VCaP (cell line): Measurements from ENCODE around the gene LAMA3.

Experiments used
- H3K27ac ChIP-seq: fragments of 450-650 bp; 2 replicates; pipeline ENCODE4 v1.5.1; 2017
- CTCF ChIP-seq: fragments of 450-650 bp; conservative IDR thresholded peaks from 2 replicates; pipeline ENCODE4 v1.5.1; 2017; ENCODE audit warnings: mild to moderate bottlenecking, moderate library complexity

Gene LAMA3

DNA sequence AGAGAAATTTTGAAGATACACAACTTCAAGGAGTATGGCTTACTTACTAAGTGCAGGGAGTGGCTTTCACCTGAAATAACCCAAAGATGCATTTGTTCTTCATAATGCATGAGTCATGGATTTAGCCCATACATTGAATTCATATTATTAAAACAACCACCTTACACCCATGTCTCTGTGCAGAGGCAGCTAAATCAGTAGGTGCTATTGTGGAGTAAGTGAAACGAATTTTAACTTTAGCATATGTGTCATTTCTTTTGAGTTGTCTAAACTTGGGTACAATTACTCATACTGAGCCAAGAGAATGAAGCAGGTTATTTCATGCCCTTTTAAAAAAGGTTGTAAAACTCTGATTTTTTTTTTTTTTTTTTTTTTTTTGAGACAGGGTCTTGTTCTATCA, 15.5 kb upstream of the LAMA3 start:
- no peak overlapping the region for H3K27ac ChIP-seq
- TF ChIP-seq CTCF: no peak

DNA sequence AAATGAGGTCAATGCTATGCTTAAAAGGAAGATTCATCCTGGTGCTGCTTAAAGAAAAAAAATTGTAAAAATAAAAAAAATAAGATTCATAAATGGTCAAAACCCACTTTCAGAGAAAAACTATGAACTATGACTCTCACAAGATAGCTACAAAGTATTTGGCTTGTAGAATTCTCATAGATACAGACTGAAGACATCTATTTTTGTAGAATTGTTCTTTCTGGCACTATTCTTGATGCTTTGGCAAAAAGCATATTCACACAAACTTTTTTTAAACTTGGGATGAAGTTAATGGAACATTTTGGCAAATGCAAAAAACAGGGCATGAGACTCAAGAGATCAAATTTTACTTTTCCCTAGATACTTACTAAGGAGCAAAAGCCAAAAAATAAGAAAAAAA, 14.0 kb upstream of the LAMA3 start:
- no peak for TF ChIP-seq CTCF

GRCh38 chr18:23675896-23676295, 13.4 kb upstream of the LAMA3 start:
- TF ChIP-seq CTCF: no peak
- no peak overlapping the region for H3K27ac ChIP-seq

More for the DNA sequence above, 14.0 kb upstream of the LAMA3 start:
- H3K27ac ChIP-seq: no peak overlapping the region

- no peak overlapping the region for H3K27ac ChIP-seq
- no peak for TF ChIP-seq CTCF
These were observed 7.2 kb upstream of the LAMA3 start for GRCh38 chr18:23682045-23682444.

DNA sequence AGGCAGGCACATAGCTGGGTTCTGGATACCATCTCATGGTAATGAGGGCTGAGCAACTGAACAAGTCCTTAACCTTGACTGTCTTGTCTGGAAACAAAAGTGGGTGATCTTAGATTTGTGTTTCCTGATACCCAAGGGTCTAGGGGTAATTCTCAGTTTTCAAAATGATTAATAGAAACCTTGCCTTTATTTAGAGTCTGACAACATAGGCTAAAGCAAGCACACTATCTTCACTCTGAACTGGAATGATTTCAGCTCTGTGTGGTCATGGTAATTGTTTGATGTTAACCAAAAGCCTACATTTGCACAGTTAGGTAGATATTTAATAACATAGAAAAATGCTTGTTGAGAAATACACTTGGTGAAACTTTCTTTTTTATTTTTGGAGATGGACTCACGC, 6.8 kb upstream of the LAMA3 start:
- no peak overlapping the region; the same call in 1 of the 2 replicates for H3K27ac ChIP-seq
- no peak for TF ChIP-seq CTCF

DNA sequence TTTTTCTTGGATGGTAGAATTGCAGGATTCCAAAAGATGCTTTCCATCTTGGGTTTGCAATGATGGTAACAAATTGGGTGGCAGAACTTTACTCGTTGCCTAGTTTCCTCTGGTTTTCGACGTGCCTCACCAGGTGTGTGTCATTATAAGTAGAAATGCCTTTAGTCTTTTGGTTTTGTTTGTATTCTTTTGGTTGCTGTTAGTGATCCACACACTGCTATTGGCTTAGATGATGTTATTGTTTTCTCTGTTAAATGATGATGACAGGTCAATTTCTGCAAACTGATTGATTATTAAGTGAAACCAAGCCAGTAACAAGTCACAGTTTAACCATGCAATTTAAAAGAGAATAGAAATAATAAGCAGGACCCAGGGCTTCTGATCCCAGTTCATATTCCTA, 6.1 kb upstream of the LAMA3 start:
- H3K27ac ChIP-seq: peak overlapping the region; percentile 65; the same call in 1 of the 2 replicates
- no peak for TF ChIP-seq CTCF

DNA sequence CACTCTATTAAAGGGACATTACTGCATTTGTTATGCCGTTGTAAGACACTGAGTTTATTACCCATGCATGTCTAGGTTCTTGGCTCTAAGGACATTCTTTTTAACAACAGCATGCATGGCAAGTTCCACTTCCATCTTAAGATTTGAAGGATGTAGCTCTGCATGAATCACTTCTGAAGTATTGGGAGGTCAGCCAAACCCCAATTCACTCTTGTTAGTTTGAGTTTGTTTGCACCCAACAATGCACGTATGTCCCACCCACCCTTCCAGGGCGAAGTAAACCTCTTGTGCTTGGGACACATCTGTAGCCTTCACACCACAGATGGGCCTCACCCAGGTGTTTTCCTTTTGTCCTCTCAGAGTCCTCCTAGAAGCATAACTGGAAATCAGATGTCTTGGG, 5.6 kb upstream of the LAMA3 start:
- no peak for TF ChIP-seq CTCF
- peak overlapping the region; percentile 65 for H3K27ac ChIP-seq
